ENCODE data around the gene MPPED1.

DNA sequence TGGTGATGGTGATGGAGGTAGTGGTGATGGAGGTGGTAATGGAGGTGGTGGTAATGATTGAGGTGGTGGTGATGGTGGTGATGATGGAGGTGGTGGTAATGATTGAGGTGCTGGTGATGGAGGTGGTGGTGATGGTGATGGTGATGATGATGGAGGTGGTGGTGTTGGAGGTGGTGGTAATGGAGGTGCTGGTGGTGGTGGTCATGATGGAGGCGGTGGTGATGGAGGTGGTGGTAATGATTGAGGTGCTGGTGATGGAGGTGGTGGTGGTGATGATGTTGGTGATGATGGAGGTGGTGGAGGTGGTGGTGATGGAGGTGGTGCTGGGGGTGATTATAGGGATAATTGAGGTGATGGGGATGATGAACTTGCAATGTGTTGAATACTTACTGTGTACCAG is 79.9 kb downstream of the MPPED1 start:
- TF ChIP-seq YY1 (IDR thresholded peaks at IDR 0.05; ENCODE audit: low read depth), result no peak
- no peak for TF ChIP-seq SMC3 (IDR thresholded peaks at IDR 0.05; ENCODE audit: low read depth, low read length)
- TF ChIP-seq, protein P1, sequence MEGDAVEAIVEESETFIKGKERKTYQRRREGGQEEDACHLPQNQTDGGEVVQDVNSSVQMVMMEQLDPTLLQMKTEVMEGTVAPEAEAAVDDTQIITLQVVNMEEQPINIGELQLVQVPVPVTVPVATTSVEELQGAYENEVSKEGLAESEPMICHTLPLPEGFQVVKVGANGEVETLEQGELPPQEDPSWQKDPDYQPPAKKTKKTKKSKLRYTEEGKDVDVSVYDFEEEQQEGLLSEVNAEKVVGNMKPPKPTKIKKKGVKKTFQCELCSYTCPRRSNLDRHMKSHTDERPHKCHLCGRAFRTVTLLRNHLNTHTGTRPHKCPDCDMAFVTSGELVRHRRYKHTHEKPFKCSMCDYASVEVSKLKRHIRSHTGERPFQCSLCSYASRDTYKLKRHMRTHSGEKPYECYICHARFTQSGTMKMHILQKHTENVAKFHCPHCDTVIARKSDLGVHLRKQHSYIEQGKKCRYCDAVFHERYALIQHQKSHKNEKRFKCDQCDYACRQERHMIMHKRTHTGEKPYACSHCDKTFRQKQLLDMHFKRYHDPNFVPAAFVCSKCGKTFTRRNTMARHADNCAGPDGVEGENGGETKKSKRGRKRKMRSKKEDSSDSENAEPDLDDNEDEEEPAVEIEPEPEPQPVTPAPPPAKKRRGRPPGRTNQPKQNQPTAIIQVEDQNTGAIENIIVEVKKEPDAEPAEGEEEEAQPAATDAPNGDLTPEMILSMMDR (IDR thresholded peaks at IDR 0.05), result no peak
- no peak for TF ChIP-seq EZH2phosphoT487 (IDR thresholded peaks at IDR 0.05; ENCODE audit: borderline replicate concordance, low read depth)
- no peak for TF ChIP-seq NFIC (IDR thresholded peaks at IDR 0.05; ENCODE audit: borderline replicate concordance)
- no peak for TF ChIP-seq POLR2AphosphoS5 (IDR thresholded peaks at IDR 0.05; ENCODE audit: low read depth, low read length)
- no peak for TF ChIP-seq MAX (IDR thresholded peaks at IDR 0.05; ENCODE audit: low read depth)
- TF ChIP-seq PBX3 (IDR thresholded peaks at IDR 0.05), result no peak
- TF ChIP-seq MEF2A (IDR thresholded peaks at IDR 0.05; ENCODE audit: borderline replicate concordance, low read depth), result no peak
- no peak for TF ChIP-seq TEAD4 (IDR thresholded peaks at IDR 0.05; ENCODE audit: borderline replicate concordance, insufficient read depth)
- no peak for TF ChIP-seq FOXJ3 (CRISPR knock-in tag; IDR thresholded peaks at IDR 0.05)
